Activated CD8-positive, alpha-beta T cell treated with anti-CD3 and anti-CD28 coated beads for 36 hours (primary cell): ENCODE measurements around the gene LMF1. TPM values are rescaled to one million over a fixed set of nuclear protein-coding genes. Genes with fewer than 3 reads are reported as not detected.

Source experiments
- ATAC-seq: fragments of 200-7000 bp; cut with Tn5 transposase; one replicate; pipeline ENCODE4 v1.10.0; 2021; ENCODE audit warnings: mild to moderate bottlenecking, moderate library complexity
- CTCF ChIA-PET: fragments of 350-600 bp; sonication (Branson Sonifier 250); formaldehyde crosslinking; loops from one replicate; lab custom pipeline; 2021; ENCODE audit warnings: antibody characterized with exemption; lab: Charles Lee
- POLR2A ChIA-PET: fragments of 350-600 bp; sonication (Branson Sonifier 250); formaldehyde crosslinking; loops from one replicate; lab custom pipeline; 2021; ENCODE audit warnings: antibody characterized with exemption; lab: Charles Lee
- DNase-seq: peaks from one replicate; pipeline ENCODE4 v3.0.0-alpha.2; 2020
- H3K27ac Mint-ChIP-seq: one replicate; pipeline ENCODE4 v1.8.0; 2021; ENCODE audit warnings: mild to moderate bottlenecking, mixed read lengths
- H3K27me3 Mint-ChIP-seq: one replicate; pipeline ENCODE4 v1.8.0; 2021; ENCODE audit warnings: mixed read lengths
- H3K36me3 Mint-ChIP-seq: one replicate; pipeline ENCODE4 v1.8.0; 2021; ENCODE audit warnings: low read depth, mixed read lengths
- H3K4me1 Mint-ChIP-seq: one replicate; pipeline ENCODE4 v1.8.0; 2021; ENCODE audit warnings: low read depth, mixed read lengths
- H3K4me3 Mint-ChIP-seq: one replicate; pipeline ENCODE4 v1.8.0; 2021; ENCODE audit warnings: mild to moderate bottlenecking, moderate library complexity, mixed read lengths
- H3K9me3 Mint-ChIP-seq: one replicate; pipeline ENCODE4 v1.8.0; 2021; ENCODE audit warnings: mixed read lengths
- intact Hi-C: fragments of 100-400 bp; cut with micrococcal nuclease; formaldehyde crosslinking; loops from one replicate; pipeline ENCODE4 v1.10.0; 2022
- total RNA-seq, 2 experiments: library from RNA; stranded (reverse); gene quantifications; one replicate each; pipeline ENCODE4 v1.2.3, GENCODE V29; 2021
- TF ChIP-seq, protein P1 (sequence below): fragments of 200-600 bp; IDR thresholded peaks from one replicate; pipeline ENCODE4 v1.8.0; 2022; ENCODE audit warnings: antibody characterized with exemption, mild to moderate bottlenecking

LMF1 gene
- total RNA-seq, 2 experiments from 2014 or later: 8.7 to 9.7 TPM

DNA sequence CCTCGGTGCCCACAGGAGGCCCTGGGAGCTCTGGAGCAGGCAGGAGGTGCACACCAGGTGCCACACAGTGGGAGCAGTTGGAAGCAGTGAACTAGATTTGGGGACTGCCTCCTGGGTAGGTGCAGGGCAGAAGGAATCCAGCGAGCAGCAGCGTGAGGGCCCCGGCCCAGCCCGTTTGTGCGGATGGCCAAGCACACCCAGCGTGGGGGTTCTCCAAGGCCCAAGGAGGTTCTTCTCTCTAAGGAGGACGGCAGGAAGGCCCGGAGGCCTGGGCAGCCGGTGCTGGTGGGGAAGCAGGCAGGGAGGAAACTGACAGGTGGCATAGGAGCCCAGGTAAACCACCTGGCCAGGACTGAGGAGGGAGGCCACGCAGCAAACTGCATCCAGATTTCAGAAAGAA, 27.8 kb upstream of the LMF1 start:
- TF ChIP-seq, protein P1, sequence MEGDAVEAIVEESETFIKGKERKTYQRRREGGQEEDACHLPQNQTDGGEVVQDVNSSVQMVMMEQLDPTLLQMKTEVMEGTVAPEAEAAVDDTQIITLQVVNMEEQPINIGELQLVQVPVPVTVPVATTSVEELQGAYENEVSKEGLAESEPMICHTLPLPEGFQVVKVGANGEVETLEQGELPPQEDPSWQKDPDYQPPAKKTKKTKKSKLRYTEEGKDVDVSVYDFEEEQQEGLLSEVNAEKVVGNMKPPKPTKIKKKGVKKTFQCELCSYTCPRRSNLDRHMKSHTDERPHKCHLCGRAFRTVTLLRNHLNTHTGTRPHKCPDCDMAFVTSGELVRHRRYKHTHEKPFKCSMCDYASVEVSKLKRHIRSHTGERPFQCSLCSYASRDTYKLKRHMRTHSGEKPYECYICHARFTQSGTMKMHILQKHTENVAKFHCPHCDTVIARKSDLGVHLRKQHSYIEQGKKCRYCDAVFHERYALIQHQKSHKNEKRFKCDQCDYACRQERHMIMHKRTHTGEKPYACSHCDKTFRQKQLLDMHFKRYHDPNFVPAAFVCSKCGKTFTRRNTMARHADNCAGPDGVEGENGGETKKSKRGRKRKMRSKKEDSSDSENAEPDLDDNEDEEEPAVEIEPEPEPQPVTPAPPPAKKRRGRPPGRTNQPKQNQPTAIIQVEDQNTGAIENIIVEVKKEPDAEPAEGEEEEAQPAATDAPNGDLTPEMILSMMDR: no peak
- Mint-ChIP-seq H3K4me3 (no peak overlapping the region), H3K27ac (no peak overlapping the region), H3K27me3 (peaks cover 3% of the 10 kb centered on the region), H3K36me3 (no peaks in the 10 kb centered on the region), H3K4me1 (peaks cover 55% of the 10 kb centered on the region), H3K9me3 (peaks cover 8% of the 10 kb centered on the region)
- CTCF ChIA-PET: interaction anchor here (1.4 kb wide), 1 partner anchor 213 kb away, joined by 3 read pairs; no protein-coding TSS in a partner anchor
- POLR2A ChIA-PET: interaction anchor here (1.0 to 1.8 kb wide), 2 partner anchors 10 to 17 kb away, joined by 3 to 7 read pairs; partner anchors contain the start of gene SOX8
- intact Hi-C loops: no loop called here
- no peak for DNase-seq
- ATAC-seq: no peak

DNA sequence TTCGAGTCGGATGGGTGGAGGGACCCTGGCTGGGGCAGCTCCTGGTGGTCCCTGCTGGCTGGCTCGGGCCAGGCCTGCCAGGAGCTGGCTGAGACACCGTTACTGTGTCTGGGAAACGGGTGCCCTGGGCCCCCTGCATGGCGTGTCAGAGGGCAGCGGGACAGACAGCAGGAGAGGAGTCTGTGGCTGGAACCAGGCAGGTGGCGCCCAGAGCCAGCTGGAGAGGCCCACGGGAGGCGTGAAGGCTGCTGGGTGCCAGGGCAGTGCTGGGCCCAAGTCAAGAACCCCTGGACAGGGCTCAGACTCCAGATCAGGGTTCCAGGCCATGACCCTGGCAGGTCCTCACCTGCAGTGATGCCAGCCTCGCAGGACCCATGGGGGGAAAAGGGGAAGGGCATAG, 27.4 kb upstream of the LMF1 start:
- ATAC-seq (peak; percentile 9), DNase-seq (peak; percentile 37)
- intact Hi-C loops: no loop called here
- peak overlapping the region; percentile 46 for H3K27ac Mint-ChIP-seq
- peaks cover 51% of the 10 kb centered on the region for H3K4me1 Mint-ChIP-seq
- H3K36me3 Mint-ChIP-seq: no peaks in the 10 kb centered on the region
- peaks cover 8% of the 10 kb centered on the region for H3K9me3 Mint-ChIP-seq
- ChIA-PET POLR2A (interaction anchor here (1.0 to 1.8 kb wide), 4 partner anchors 8 to 17 kb away, joined by 3 to 7 read pairs (median 4); partner anchors contain the start of gene SOX8), CTCF (interaction anchor here (0.7 to 1.4 kb wide), 2 partner anchors 58 to 213 kb away, joined by 3 read pairs; no protein-coding TSS in a partner anchor)
- H3K4me3 Mint-ChIP-seq: peak overlapping the region; percentile 52
- H3K27me3 Mint-ChIP-seq: peaks cover 3% of the 10 kb centered on the region
- TF ChIP-seq, protein P1: no peak

DNA sequence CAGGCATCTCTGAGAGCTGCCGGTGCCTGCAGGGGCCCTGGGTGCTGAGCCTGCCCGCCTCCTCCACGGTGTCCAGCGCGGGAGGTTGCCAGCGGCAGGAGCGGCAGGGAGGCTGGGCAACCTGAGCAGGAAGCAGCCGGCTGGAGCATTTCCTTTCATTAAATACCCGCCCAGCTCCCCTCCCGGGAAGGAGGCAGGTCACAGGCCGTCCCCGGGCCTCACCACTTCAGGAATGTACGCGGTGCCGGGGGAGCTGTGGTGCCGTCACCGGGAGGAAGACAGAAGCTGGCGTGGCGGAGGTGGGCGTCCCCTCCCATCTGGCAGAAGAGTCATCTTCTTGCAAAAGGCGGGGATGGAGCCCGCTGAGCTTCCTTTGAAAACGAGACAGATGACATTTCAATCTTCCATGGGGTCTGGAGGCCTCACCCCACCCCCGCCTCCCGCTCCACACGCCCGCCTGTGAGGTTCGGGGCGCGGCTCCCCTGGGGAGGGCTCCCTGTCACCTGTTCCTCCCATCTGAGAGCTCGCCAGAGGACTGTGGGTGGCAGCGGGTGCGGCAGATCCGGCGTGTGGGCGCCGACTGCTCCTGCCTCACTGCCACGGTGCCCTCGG, 26.8 kb upstream of the LMF1 start:
- peak overlapping the region; percentile 46 for H3K27ac Mint-ChIP-seq
- H3K36me3 Mint-ChIP-seq: no peaks in the 10 kb centered on the region
- H3K4me3 Mint-ChIP-seq: peak overlapping the region; percentile 52
- peaks cover 3% of the 10 kb centered on the region for H3K27me3 Mint-ChIP-seq
- CTCF ChIA-PET: interaction anchor here (0.7 to 1.4 kb wide), 5 partner anchors 13 to 285 kb away, joined by 3 to 6 read pairs (median 3); no protein-coding TSS in a partner anchor
- TF ChIP-seq, protein P1: no peak
- POLR2A ChIA-PET: interaction anchor here (1.0 to 1.8 kb wide), 4 partner anchors 9 to 16 kb away, joined by 3 to 7 read pairs (median 4); partner anchors contain the start of gene SOX8
- intact Hi-C loops: no loop called here
- DNase-seq: peak; percentile 70
- peak; percentile 63 for ATAC-seq
- H3K4me1 Mint-ChIP-seq: peaks cover 45% of the 10 kb centered on the region
- H3K9me3 Mint-ChIP-seq: peaks cover 8% of the 10 kb centered on the region

DNA sequence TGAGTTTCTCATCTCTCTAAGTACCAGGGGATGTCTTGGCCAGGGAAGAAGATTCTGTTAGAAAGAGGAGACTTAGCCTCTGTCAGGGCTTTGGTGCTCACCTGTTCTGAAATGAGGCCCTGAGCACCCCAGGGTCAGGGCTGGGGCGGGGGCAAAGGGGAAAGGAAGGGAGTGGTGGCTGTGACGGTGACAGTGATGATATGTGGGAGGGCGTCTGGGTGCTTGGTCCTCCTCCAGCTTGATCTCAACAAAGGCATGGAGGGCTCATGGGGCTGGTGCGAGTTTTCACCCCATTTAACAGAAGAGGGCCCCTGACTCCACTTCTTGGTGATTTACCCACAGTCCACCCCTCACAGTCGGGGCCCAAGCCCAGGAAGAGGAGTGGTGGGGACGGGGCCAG, 25.9 kb upstream of the LMF1 start:
- Mint-ChIP-seq H3K27me3 (peaks cover 3% of the 10 kb centered on the region), H3K9me3 (peaks cover 8% of the 10 kb centered on the region), H3K4me1 (peaks cover 39% of the 10 kb centered on the region), H3K4me3 (no peak overlapping the region), H3K36me3 (no peaks in the 10 kb centered on the region), H3K27ac (peak overlapping the region; percentile 67)
- intact Hi-C loops: no loop called here
- TF ChIP-seq, protein P1: no peak
- ChIA-PET CTCF (interaction anchor here (1.3 to 1.4 kb wide), 2 partner anchors 15 to 284 kb away, joined by 3 to 6 read pairs; partner anchors contain the start of gene SOX8), POLR2A (interaction anchor here (1.2 to 1.7 kb wide), 4 partner anchors 9 to 14 kb away, joined by 3 to 6 read pairs (median 4); no protein-coding TSS in a partner anchor)
- no peak for ATAC-seq
- DNase-seq: peak; percentile 38

DNA sequence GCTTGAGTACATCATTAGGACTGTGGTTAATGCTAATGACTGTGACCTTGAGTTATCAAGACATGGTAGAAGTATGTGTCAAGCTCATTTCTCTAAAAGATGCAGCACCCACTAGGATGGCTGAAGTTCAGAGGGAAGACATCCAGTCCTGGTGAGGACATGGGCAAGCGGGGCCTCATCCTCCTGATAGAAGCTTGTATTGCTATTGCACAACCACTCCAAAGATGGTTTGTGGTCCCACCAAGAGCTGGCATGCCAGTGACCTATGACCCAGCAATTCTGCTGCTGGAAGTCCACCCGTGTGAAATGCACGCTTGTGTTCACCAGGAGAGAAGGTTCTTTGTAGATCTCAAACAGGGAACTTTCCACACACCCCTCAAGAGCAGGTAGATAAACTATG, 25.0 kb upstream of the LMF1 start:
- H3K4me3 Mint-ChIP-seq: no peak overlapping the region
- H3K27me3 Mint-ChIP-seq: peaks cover 3% of the 10 kb centered on the region
- TF ChIP-seq, protein P1: no peak

More for the DNA sequence above, 25.0 kb upstream of the LMF1 start:
- no peak for DNase-seq
- Mint-ChIP-seq H3K36me3 (no peaks in the 10 kb centered on the region), H3K4me1 (peaks cover 36% of the 10 kb centered on the region), H3K9me3 (peaks cover 8% of the 10 kb centered on the region), H3K27ac (no peak overlapping the region)
- ChIA-PET POLR2A (interaction anchor here (0.6 to 1.7 kb wide), 3 partner anchors 10 to 32 kb away, joined by 3 to 6 read pairs (median 4); no protein-coding TSS in a partner anchor), CTCF (interaction anchor here (0.9 to 1.3 kb wide), 3 partner anchors 12 to 284 kb away, joined by 3 to 4 read pairs (median 3); partner anchors contain the start of gene SOX8)
- intact Hi-C loops: no loop called here
- ATAC-seq: no peak
